RWPE2 (cell line): Measurements from ENCODE around the gene PRKCE.

Experiments used
- ATAC-seq: fragments of 200-7000 bp; cut with Tn5 transposase; 3 replicates; pipeline ENCODE4 v1.9.1; 2021; ENCODE audit warnings: low read depth
- DNase-seq: peaks from one replicate; pipeline ENCODE4 v3.0.0-alpha.2; 2020; ENCODE audit warnings: low spot score
- H3K27ac ChIP-seq: fragments of 450-650 bp; 2 replicates; pipeline ENCODE4 v1.5.1; 2017; ENCODE audit warnings: mild to moderate bottlenecking; ENCODE audit not compliant: poor library complexity, severe bottlenecking
- H3K27me3 ChIP-seq: fragments of 250-450 bp; sonication (Bioruptor Pico); 2 replicates; pipeline ENCODE4 v1.5.1; 2021; ENCODE audit warnings: mild to moderate bottlenecking, moderate library complexity; ENCODE audit not compliant: insufficient read depth, poor library complexity, severe bottlenecking
- H3K36me3 ChIP-seq: fragments of 250-450 bp; sonication (Bioruptor Pico); 2 replicates; pipeline ENCODE4 v1.5.1; 2020; ENCODE audit warnings: low read depth, mild to moderate bottlenecking, moderate library complexity
- H3K4me1 ChIP-seq: fragments of 250-450 bp; sonication (Bioruptor Pico); 2 replicates; pipeline ENCODE4 v1.5.1; 2021; ENCODE audit warnings: mild to moderate bottlenecking, moderate library complexity; ENCODE audit not compliant: insufficient read depth, poor library complexity, severe bottlenecking
- H3K4me3 ChIP-seq: fragments of 250-450 bp; sonication (Bioruptor Pico); 2 replicates; pipeline ENCODE4 v1.5.1; 2021; ENCODE audit warnings: mild to moderate bottlenecking, moderate library complexity; ENCODE audit not compliant: severe bottlenecking
- H3K9me3 ChIP-seq: fragments of 250-450 bp; sonication (Bioruptor Pico); 2 replicates; pipeline ENCODE4 v1.5.1; 2021; ENCODE audit warnings: mild to moderate bottlenecking, moderate library complexity; ENCODE audit not compliant: severe bottlenecking
- TF ChIP-seq, protein P1 (sequence below): fragments of 450-650 bp; IDR thresholded peaks from one replicate; pipeline ENCODE4 v1.5.1; 2017; ENCODE audit warnings: mild to moderate bottlenecking, moderate library complexity; ENCODE audit not compliant: poor library complexity, severe bottlenecking

PRKCE gene

DNA sequence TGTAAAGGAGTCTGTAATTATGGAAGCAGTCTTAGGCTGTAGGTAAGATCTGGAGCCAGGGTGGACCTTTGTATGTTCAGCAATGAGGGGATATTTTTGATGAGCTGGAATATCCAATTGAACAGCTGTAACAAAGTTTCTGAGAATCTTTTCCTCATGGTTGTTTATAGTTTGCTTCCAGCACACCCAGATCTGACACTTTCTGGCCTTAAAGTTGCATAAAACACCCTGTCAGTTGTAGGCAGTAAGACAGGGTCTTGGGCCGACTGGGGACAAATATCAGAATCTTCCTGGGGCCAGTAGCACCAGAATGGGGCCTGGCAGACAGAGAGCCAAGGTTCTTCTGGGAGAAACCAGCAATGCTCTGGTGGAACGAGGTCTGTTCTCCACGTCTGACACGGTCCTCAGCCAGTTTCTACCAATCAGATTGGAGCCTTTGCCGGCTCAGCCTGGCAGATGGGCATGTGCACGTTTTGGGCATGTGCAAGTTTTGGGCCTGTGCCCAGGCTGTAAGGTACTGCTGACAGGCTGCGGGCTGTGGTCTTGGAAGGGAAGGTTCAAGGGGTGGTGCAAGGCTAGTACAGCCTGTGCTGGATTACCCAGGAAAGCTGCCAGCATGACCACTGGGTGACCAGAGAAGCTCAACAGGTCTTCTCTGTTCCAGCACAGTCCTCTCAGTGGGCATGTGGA is 89.8 kb downstream of the PRKCE start:
- ATAC-seq: no peak
- H3K4me1 ChIP-seq: no peaks in the 10 kb centered on the region
- TF ChIP-seq, protein P1, sequence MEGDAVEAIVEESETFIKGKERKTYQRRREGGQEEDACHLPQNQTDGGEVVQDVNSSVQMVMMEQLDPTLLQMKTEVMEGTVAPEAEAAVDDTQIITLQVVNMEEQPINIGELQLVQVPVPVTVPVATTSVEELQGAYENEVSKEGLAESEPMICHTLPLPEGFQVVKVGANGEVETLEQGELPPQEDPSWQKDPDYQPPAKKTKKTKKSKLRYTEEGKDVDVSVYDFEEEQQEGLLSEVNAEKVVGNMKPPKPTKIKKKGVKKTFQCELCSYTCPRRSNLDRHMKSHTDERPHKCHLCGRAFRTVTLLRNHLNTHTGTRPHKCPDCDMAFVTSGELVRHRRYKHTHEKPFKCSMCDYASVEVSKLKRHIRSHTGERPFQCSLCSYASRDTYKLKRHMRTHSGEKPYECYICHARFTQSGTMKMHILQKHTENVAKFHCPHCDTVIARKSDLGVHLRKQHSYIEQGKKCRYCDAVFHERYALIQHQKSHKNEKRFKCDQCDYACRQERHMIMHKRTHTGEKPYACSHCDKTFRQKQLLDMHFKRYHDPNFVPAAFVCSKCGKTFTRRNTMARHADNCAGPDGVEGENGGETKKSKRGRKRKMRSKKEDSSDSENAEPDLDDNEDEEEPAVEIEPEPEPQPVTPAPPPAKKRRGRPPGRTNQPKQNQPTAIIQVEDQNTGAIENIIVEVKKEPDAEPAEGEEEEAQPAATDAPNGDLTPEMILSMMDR: no peak
- H3K27me3 ChIP-seq: no peaks in the 10 kb centered on the region
- H3K9me3 ChIP-seq: no peaks in the 10 kb centered on the region
- no peak overlapping the region for H3K4me3 ChIP-seq
- H3K36me3 ChIP-seq: no peaks in the 10 kb centered on the region
- no peak overlapping the region for H3K27ac ChIP-seq
- DNase-seq: no peak

GRCh38 chr2:45743531-45744396 is 92.3 kb downstream of the PRKCE start:
- Histone ChIP-seq H3K27me3 (no peaks in the 10 kb centered on the region), H3K9me3 (no peaks in the 10 kb centered on the region), H3K27ac (no peak overlapping the region), H3K4me3 (no peak overlapping the region), H3K4me1 (no peaks in the 10 kb centered on the region), H3K36me3 (no peaks in the 10 kb centered on the region)
- no peak for DNase-seq
- no peak for ATAC-seq
- TF ChIP-seq, protein P1: no peak

- Histone ChIP-seq H3K4me1 (no peaks in the 10 kb centered on the region), H3K36me3 (no peaks in the 10 kb centered on the region), H3K27me3 (no peaks in the 10 kb centered on the region), H3K9me3 (no peaks in the 10 kb centered on the region), H3K4me3 (no peak overlapping the region), H3K27ac (no peak overlapping the region)
- no peak for DNase-seq
- TF ChIP-seq, protein P1: no peak
- no peak for ATAC-seq
These were observed 93.8 kb downstream of the PRKCE start for GRCh38 chr2:45745231-45745630.

DNA sequence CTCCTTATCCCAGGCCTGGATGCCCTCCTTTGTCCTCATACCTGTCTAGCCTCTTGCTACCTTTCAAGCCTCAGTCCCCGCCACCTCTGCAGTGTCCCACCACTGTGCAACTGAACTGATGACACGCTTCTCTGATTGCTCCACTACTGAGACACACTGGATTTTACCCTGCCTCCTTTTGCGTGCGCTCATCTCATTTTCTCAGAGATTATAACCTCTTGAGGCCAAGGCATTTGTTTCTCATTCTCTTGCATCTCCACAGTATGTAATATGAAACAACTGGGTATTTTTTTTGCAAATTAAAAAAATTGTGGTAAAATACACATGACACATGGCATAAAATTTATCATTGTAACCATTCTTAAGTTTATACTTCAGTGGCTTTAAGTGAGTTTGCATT is 95.4 kb downstream of the PRKCE start:
- Histone ChIP-seq H3K4me1 (no peaks in the 10 kb centered on the region), H3K9me3 (no peaks in the 10 kb centered on the region), H3K27me3 (no peaks in the 10 kb centered on the region), H3K27ac (no peak overlapping the region), H3K36me3 (no peaks in the 10 kb centered on the region), H3K4me3 (no peak overlapping the region)
- no peak for DNase-seq
- TF ChIP-seq, protein P1: no peak
- no peak for ATAC-seq

- no peak overlapping the region for H3K27ac ChIP-seq
- H3K4me3 ChIP-seq: no peak overlapping the region
- no peaks in the 10 kb centered on the region for H3K9me3 ChIP-seq
- H3K36me3 ChIP-seq: no peaks in the 10 kb centered on the region
- TF ChIP-seq, protein P1: no peak
- DNase-seq (no peak), ATAC-seq (no peak)
- no peaks in the 10 kb centered on the region for H3K27me3 ChIP-seq
- H3K4me1 ChIP-seq: no peaks in the 10 kb centered on the region
These were observed 95.9 kb downstream of the PRKCE start for GRCh38 chr2:45747363-45747762.
